ENCODE measurements around the gene SUCO.

DNA sequence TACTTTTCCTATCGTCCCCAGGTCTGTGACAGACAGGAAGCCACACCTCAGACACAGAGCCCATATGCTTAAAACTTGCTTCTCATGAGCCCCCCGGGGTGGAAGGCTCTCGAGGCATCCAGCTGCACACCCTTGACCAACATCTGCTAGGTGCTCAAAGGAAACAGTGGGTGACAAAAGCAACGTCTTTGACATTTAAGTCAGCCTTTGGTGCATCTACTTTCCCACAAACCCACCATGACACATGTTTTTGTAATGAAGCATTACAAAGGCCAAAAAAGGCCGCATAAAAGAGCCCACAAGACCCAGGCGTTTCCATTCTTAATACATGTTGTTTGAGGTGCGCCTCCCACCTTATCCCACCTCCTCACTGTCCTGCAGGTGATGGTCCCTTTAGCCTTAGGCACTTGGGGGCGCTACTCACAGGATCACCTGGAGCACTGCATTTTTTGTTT is 114.2 kb downstream of the SUCO start:
- TF ChIP-seq CTCF (IDR thresholded peaks at IDR 0.05): no peak
- no peak for TF ChIP-seq ATF2 (CRISPR knock-in tag; IDR thresholded peaks at IDR 0.05; ENCODE audit: borderline replicate concordance, low read depth)
- TF ChIP-seq CREB1 (CRISPR knock-in tag; IDR thresholded peaks at IDR 0.05): no peak
- no peak for TF ChIP-seq TCF7 (CRISPR knock-in tag; IDR thresholded peaks at IDR 0.05; ENCODE audit: low read depth)
- TF ChIP-seq ZNF396 (CRISPR knock-in tag; IDR thresholded peaks at IDR 0.05; ENCODE audit: borderline replicate concordance): no peak
- TF ChIP-seq SP1 (CRISPR knock-in tag; conservative IDR thresholded peaks at IDR 0.05): no peak
- TF ChIP-seq, protein P1, sequence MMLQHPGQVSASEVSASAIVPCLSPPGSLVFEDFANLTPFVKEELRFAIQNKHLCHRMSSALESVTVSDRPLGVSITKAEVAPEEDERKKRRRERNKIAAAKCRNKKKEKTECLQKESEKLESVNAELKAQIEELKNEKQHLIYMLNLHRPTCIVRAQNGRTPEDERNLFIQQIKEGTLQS (CRISPR knock-in tag; conservative IDR thresholded peaks at IDR 0.05): no peak
- TF ChIP-seq, protein P2, sequence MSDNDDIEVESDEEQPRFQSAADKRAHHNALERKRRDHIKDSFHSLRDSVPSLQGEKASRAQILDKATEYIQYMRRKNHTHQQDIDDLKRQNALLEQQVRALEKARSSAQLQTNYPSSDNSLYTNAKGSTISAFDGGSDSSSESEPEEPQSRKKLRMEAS (CRISPR knock-in tag; IDR thresholded peaks at IDR 0.05): no peak
- no peak for TF ChIP-seq ELF4 (CRISPR knock-in tag; IDR thresholded peaks at IDR 0.05; ENCODE audit: low read depth)
- no peak for TF ChIP-seq TEAD4 (CRISPR knock-in tag; IDR thresholded peaks at IDR 0.05)
- TF ChIP-seq, protein P3, sequence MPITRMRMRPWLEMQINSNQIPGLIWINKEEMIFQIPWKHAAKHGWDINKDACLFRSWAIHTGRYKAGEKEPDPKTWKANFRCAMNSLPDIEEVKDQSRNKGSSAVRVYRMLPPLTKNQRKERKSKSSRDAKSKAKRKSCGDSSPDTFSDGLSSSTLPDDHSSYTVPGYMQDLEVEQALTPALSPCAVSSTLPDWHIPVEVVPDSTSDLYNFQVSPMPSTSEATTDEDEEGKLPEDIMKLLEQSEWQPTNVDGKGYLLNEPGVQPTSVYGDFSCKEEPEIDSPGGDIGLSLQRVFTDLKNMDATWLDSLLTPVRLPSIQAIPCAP (CRISPR knock-in tag; IDR thresholded peaks at IDR 0.05): no peak
- TF ChIP-seq USF2 (CRISPR knock-in tag; IDR thresholded peaks at IDR 0.05): no peak
- no peak for TF ChIP-seq E2F5 (CRISPR knock-in tag; IDR thresholded peaks at IDR 0.05)
- no peak for TF ChIP-seq ZNF317 (CRISPR knock-in tag; IDR thresholded peaks at IDR 0.05; ENCODE audit: borderline replicate concordance, low read depth)

Measured in WTC11 (cell line).